Endometrial microvascular endothelial cells (primary cell): Measurements from ENCODE around the gene TP53I13. TPM values are rescaled to one million over a fixed set of nuclear protein-coding genes. Genes with fewer than 3 reads are reported as not detected.

ENCODE experiments used
- in situ Hi-C: cut with HindIII; loops from 2 replicates; pipeline ENCODE4 v1.10.0; 2017; ENCODE audit warnings: low sequenced_read_pairs, low pct_unique_long_range_greater_than_20kb; ENCODE audit errors: inconsistent ontology term
- total RNA-seq: library from RNA; depleted of rRNA; stranded (reverse); fragments of >200 nt; gene quantifications from one replicate; pipeline ENCODE4 v1.2.3, GENCODE V29; 2015; ENCODE audit errors: inconsistent ontology term

TP53I13 gene
- total RNA-seq, 1 donor from 2014 or later: 23.3 TPM

DNA sequence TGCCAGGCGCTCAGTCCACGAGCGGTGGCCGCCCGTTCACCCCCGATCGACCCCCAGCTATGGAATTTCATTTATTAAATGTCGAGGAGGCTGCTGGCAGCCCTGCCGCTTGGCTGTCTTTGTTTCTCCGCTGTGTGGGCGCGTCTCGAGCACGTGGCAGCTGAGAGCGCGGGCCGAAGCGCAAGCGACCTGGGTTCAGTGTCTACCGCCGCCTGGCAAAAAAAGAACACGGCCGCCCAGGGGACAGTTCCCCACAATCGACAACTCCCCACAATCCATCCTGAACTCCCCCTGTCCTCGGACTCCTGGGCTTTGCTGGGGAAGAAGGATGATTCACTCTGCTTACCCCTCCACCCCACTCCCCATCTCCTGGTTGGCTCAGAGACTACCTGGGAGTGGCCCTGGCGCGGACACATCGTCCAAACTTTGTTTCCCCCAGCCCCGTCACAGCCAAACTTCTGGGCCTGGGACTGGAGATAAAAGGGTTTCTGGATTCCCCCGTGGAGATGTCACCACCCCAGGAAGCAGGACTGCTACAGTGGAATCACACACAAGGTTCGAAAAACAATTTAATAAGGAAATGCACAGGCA lies 22.7 kb downstream of the TP53I13 start:
- in situ Hi-C loops: no loop called here

DNA sequence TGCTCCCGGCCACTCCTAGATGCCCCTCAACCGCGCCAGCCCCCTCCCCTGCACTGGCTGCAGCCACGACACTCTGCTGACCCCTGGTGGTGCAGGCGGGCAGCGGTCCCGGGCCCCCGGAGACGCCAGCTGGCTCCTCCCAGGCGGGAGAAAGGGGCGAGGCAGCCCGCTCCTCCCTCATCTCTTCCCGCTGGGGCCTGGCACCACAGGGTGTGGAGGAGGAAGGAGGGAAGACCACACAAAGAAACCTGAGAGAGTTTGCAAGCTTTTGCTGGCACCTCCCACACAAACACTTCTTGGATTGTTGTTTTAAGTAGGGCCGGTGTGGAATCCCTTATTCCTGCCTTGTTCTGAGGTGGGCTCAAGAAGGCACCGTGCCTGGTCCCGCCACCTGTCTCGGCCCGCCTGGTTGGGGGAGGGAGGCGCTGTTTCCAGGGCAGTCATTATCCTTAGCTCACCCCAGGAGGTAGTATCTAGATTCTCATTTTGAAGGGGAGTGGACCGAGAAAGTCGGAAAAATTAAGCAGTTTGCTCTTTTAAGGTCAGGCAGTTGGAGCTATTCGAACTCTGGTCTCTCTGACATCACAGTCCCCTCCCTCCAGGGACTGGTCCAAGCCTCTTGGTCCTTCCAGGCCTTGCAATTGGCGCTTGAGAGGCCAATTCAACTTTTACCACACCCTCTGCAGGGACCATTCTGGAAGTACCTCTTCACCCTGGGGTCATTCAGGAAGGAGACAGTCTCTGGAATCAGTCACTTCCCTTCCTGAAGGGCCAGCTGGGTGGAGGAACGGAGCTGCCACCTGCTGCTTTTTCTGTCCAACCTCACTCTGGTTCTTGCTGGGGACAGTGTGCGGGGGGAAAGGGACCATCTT lies 23.5 kb downstream of the TP53I13 start:
- in situ Hi-C loops: no loop called here

DNA sequence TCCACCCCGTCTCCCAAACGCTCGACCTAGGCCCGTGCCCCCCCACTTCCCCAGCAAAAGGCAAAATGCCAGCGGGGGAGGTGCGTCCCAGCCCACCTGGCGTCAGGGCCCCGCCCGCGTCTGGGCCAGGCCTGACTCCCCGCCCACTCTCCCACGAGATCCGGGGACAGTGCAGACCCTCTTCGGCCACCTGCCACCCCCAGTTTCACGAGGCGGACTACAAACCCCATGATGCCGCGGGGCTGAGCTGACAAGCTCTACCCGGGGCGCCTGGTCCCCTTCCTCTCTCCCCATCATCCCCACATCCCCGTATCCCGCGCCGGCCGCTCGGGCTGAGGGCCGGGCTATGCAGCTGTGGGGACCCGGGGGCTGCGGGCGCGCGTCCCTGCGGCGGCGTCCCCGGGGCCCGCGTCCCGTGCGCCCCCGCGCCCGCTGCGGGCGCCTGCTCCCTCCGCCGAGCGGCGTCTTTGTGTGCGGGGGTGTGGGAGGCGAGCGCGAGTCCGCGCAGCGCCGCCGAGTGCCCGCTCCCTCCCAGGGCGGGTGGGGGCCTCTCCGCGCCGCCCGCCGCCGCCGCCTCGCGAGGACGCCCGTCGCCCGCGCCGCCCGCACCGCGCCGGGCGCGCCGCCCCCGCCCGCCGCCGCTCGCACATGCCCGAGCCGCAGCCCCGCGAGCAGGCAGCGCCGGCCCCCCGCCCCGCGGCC lies 24.5 kb downstream of the TP53I13 start, which contains the start of gene ANKRD13B:
Gene ANKRD13B, plus strand, starts transcription at position 283 of the 702 bp plus-strand sequence. CDS start 490 bp downstream, outside the sequence.
- in situ Hi-C loops: no loop called here

DNA sequence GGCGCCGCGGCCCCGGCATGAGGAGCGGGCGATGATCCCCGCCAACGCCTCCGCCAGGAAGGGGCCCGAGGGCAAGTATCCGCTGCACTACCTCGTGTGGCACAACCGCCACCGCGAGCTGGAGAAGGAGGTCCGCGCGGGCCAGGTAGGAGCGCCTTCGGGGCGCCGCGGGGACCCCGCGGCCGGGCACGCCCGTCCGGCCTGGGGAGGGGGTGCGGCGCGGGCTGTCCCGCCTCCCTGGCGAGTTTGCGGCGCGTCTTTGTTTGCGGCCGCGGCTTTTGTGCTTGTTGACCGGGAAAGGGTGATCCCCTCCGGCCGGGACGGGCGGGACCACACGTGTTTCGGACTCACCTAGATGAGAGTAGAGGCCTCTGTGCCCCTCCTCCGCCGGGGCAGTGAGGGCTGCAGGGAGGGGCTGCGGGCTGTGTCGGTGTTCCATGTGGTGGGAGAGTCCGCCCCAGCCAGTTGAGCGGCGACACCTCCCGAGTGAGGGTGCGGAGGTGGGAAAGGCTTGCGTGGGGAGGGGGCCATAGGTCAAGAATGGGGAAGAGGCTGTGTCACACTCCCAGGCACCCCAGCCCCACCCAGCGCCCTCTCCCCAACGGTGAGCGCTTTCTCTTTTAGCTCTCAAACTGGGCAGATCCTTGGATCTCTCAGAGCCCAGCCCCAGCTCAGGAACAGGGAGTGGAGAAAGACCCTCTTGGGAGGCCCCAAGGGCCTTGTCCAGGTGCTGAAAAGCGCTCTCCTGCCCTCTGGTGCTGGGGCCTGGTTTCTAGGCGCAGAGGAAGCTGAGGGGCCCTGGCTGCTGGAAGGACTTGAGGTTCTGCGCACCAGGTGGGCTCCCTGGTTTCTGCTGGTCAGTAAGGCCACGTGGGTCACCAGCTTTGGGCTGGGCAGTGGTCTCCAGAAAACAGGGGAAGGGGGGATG lies 25.4 kb downstream of the TP53I13 start:
- in situ Hi-C loops: no loop called here

DNA sequence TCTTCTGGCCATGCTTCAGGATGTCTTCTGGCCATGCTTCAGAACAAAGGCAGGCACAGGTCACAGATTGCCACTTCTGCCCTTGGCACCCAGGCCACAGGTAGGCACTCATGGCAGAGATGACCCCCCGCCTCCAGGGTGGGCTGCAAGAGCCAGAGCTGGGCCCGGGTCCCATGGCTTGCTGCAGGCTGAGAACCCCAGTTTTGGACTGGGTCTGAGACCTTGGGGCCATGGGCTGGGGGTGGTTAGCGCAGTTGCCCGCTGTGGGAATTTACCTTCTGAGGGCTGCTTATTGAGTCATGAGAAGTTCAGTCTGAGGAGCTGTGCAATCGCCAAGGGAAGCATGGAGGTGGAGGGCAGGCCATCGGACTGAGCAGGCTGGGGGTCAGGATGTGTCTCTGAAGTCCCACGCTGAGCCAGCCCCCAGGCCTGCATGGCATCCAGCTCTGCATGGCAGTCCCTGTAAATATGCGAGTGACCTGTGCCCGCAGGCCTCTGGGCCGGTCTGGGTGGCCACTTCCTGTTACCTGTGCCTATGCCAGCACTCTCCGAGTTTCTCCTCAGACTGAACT lies 26.1 kb downstream of the TP53I13 start:
- in situ Hi-C loops: no loop called here

DNA sequence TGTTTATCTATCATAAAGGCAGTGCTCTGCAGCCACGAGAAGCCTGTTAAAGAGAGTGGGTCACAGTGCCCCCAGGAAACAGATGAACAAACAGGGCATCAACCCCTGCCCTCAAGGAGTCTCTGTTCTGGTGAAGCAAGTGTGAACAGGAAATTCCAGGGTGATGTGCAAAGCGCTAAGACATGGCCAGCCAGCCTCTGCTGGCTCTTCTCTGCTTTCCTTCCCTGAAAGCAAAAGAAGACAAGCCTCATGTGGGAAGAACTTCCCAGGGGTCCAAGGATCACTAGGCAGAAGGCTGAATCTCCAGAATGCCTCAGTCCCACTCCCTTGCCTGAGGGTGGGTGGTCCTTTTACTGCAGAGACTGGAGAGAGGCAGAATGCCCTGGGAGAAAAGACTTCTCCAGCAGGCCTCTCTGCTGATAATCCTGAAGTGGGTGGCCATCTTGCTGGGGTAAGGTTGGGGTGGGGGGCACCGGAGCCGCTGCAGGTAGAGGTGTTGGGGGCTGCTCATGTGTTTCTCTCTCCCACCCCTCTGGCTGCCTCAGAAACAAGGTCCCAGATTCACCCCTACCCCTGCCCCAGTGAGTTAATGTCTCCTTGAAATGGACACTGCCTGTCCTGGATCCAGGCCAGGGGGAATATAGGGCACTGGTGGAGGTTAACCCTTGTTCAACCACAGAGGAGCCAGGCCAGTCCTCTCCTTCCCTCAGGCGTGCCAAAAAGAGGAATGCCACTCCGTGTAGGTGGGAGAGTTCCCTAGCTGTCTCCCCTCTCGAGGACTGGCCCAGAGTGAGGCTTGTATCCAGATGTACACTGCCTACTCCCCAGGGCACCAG lies 26.8 kb downstream of the TP53I13 start:
- in situ Hi-C loops: no loop called here

DNA sequence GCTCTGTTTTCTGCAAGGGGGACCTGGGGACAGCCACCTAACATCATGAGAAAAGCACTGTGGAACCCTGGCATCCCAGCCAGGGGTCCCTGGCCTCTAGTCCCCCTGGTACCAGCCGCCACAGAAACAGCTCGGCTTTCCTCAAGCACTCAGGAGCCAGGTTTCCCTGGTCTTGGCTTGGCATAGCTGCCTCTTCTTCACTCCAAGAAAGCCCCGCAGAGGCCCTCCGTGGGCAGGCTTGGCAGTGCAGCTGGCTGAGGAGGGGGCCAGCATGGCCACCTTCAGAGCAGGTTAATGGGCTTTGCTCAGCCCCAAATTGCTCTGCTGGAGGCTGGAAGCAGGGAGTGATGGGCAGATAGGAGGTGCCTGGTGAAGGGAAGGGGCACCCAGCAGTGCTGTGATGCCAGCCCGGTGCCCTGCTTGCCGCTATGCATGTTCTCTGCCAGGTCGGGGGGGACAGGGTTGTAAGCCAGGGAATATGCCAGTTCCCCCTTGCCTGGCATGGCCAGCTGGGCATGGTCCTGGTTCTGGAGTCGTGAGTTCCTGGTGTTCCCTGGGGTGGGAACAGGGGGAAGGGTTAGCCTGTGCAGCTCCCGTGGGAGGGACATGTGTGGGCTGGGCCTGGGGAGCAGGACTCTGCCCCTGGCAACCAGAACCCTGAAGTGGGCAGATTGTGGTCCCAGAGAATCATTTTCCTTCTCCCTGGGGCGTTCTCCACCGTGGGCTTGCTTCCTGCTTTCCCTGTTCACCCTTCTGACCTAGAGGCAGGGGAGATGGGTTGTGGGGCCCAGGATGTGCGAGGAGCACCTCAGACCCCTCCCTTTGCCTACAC lies 27.7 kb downstream of the TP53I13 start:
- in situ Hi-C loops: no loop called here

DNA sequence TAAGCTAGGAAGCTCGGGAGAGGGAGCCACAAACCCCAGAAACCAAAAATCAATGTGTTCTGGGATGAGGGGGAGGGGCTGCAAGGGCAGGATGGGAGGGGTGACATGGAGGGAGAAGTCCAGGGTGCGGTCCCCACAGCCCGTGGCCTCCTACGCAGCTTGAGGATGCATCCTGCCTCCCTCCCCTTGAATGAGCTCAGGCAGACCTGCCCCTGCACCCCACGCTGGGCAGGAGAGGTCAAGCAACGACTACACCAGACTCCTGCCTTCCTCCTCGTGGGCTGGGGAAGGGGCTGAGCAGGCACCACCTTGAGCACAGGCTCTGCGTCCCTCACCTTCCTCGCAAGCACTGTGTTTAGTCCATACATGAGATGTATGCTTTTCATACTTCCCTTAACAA lies 28.3 kb downstream of the TP53I13 start:
- in situ Hi-C loops: no loop called here

DNA sequence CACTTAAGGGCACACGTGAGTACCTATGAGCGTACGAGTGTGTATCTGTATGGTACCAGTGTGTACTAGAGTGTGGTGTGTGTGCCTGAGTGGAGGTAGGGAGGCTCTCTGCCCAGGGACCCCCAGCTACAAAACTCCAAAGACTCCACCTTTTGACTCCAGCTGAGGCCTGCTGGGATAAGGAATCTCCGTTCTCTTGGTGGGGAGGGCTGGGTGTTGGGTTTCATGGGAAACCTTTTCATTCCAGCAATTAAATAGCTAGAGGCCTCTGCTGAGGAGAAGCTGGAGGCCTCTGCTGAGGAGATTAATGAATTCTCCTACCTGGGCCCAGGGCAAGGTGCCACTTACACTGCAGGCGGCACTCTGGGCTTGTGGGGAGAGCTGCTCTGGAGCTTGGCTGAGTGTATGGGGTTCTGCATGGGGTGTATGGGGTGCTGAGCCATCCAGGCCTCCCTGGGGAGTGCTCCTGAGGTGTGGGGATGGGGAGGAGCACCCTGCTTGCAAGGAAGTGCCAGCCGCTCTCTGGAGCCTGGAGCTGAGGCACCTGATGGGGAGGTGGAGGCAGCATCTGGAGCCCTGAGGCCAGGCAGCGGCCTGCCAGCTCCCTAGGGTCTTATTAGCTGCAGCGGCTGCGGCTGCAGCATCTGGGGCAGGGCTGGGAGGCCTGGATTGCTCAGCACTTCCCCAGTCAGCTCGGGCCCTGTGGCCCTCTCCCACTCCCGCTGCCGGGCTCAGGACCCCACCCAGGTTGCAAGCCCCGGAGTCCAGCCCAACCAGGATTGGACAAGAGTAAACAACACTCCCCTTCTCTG lies 29.1 kb downstream of the TP53I13 start:
- in situ Hi-C loops: no loop called here

DNA sequence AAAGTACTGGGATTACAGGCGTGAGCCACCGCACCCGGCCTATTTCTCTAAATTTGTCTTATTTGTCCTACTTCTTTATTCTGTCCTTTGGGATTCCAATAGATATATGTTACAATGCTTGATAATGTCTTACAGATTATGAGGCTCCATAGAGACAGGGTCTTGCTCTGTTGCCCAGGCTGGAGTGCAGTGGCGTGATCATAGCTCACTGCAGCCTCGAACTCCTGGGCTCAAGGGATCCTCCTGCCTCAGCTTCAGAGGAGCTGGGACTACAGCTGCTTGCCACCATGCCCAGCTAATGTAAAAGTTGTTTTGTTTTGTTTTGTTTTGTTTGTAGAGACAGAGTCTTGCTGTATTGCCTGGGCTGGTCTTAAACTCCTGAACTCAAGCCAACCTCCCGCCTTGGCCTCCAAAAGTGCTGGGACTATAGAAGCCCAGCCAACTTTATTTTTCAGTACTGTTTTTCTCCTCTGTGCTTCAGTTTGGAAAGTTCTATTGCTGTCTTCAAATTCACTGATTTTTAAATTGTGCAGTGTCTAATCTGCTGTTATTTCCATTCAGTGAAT lies 34.7 kb downstream of the TP53I13 start:
- in situ Hi-C loops: no loop called here

DNA sequence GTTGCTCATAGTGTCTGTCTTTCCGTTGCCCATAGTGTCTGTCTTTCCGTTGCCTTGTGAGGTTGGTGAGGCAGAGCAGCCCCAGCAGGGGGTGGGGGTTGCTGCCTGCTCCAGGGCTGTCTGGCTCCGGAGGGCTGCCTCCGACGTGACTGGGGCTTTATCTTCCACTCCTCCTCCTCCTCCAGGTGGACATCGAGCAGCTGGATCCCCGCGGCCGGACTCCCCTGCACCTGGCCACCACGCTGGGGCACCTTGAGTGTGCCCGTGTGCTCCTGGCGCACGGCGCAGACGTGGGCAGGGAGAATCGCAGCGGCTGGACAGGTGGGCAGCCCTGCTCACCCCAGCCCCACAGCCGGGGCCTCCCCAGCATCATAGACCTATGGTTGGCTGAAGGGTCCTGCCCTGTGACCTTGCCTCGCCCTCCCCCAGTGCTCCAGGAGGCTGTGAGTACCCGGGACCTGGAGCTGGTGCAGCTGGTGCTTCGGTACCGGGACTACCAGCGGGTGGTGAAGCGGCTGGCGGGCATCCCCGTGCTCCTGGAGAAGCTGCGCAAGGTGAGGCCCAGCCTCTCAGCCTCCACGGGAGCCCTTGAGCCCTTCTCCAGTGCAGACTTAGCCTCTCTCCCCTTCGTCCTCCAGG lies 39.2 kb downstream of the TP53I13 start:
- in situ Hi-C loops: no loop called here

DNA sequence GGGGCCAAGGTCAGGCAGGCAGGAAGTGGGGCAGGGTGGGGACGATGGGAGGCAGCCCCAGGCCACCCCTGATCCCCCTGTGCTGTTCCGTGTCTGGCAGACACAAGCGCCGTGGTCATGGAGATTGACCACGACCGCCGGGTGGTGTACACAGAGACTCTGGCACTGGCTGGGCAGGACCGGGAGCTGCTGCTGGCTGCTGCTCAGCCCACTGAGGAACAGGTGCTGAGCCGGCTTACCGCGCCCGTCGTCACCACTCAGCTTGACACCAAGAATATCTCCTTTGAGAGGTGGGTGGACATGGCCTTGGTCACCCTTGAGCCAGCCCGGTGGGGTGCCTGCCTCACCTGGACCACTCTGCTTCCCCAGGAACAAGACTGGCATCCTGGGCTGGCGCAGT lies 40.5 kb downstream of the TP53I13 start:
- in situ Hi-C loops: no loop called here

DNA sequence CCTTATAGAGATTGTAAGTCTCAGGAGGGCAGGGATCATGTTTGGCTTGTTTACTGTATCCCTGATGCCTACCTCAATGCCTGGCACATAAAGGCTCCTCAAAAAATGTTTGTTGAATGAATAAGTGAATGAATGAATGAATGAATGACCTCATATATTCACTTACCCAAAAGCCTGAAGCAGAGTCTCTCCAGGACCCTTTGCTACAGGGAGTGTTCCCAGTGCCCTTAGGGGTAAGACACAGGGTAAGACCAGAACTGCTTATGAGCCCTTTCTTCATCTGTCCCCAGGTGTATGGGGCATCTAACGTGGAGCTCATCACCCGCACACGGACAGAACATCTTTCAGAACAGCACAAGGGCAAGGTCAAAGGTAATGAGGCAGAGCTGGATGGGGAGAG lies 41.9 kb downstream of the TP53I13 start:
- in situ Hi-C loops: no loop called here

DNA sequence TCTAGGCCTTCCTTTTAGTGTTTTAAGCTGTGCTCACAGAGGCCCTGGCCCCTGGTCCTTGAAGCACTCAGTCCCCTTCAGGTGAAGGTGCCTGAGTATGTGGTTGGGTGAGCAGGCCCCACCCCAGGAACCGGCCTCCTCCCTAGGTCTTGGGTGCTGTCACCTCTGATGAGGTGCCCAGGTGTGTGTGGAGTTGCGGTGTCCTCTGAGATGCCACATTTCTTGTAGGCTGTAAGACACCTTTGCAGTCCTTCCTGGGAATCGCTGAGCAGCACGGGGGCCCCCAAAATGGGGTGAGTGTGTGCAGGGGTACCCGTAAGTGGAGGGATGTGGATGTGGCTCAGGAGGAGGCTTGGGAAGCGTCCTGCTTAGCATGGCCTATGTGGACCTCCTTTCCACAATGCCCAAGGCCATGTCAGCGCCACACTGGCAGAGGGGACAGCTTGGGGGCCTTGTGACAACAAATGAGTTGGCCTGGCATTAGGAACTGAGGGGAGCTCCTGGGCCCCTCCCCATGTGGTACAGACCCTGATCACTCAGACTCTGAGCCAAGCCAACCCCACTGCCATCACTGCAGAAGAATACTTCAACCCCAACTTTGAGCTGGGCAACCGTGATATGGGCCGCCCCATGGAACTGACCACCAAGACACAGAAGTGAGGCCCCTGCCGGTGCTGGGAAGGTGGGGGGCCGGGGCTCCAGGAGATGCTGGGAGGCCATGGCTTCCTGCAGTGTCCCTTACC lies 43.0 kb downstream of the TP53I13 start:
- in situ Hi-C loops: no loop called here

DNA sequence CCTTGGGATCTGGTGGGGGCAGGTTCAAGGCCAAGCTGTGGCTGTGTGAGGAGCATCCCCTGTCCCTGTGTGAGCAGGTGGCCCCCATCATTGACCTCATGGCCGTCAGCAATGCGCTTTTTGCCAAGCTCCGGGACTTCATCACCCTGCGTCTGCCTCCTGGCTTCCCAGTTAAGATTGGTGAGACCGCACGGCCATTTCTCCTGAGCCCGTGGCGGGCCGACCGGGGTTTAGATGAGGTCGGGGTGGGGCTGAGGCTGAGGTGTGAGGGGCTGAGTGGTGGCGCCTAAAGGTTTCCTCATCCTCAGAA lies 43.5 kb downstream of the TP53I13 start:
- in situ Hi-C loops: no loop called here
